HL-60 (cell line): ENCODE measurements around the gene ECD.

ENCODE experiments used
- CTCF ChIP-seq: IDR thresholded peaks from one replicate; pipeline ENCODE4 v1.5.1; 2011; ENCODE audit warnings: low read length, control low read depth, inconsistent platforms; ENCODE audit not compliant: insufficient read depth
- GABPA ChIP-seq: IDR thresholded peaks from 2 replicates; pipeline ENCODE4 v1.6.1; 2012; ENCODE audit warnings: low read depth
- POLR2AphosphoS5 ChIP-seq: IDR thresholded peaks from 2 replicates; pipeline ENCODE4 v1.6.1; 2012; ENCODE audit warnings: low read depth
- REST ChIP-seq: IDR thresholded peaks from 2 replicates; pipeline ENCODE4 v1.6.1; 2012; ENCODE audit warnings: low read depth; ENCODE audit not compliant: insufficient replicate concordance
- SPI1 ChIP-seq: IDR thresholded peaks from 2 replicates; pipeline ENCODE4 v1.6.1; 2012; ENCODE audit warnings: low read depth, mild to moderate bottlenecking, borderline replicate concordance

- TF ChIP-seq CTCF (no peak), POLR2AphosphoS5 (no peak), REST (no peak), GABPA (no peak), SPI1 (no peak)
These were observed 15.8 kb downstream of the ECD start for GRCh38 chr10:73152009-73152408.
